Naive thymus-derived CD4-positive, alpha-beta T cell (primary cell): ENCODE data around the gene FAF1. TPM values are rescaled to one million over a fixed set of nuclear protein-coding genes. Genes with fewer than 3 reads are reported as not detected.

Experiments
- ATAC-seq: fragments of 150-1000 bp; cut with Tn5 transposase; 2 replicates; pipeline ENCODE4 v1.10.0; 2021; ENCODE audit warnings: mild to moderate bottlenecking, moderate library complexity
- CTCF ChIA-PET: fragments of 350-600 bp; sonication (Branson Sonifier 250); formaldehyde crosslinking; loops from one replicate; lab custom pipeline; 2021; ENCODE audit warnings: antibody characterized with exemption; lab: Charles Lee
- POLR2A ChIA-PET: fragments of 350-600 bp; sonication (Branson Sonifier 250); formaldehyde crosslinking; loops from one replicate; lab custom pipeline; 2021; ENCODE audit warnings: antibody characterized with exemption, inconsistent platforms; lab: Charles Lee
- DNase-seq, 9 donors: peaks; one replicate each; pipeline versions ENCODE4 v3.0.0 to v3.0.0-alpha.2; 2020 to 2022; ENCODE audit warnings: mixed read lengths in 1 of 9
- H3K27ac ChIP-seq: one replicate; pipeline ENCODE4 v1.7.0; 2013; ENCODE audit warnings: mild to moderate bottlenecking, low read depth, low read length, moderate library complexity
- H3K27me3 ChIP-seq, 2 donors: one replicate each; pipeline ENCODE4 v1.7.0; 2013; ENCODE audit warnings: low read length in 2 of 2, mild to moderate bottlenecking in 2 of 2, moderate library complexity in 2 of 2; ENCODE audit not compliant: control insufficient read depth in 2 of 2, insufficient read depth in 2 of 2
- H3K36me3 ChIP-seq, 3 experiments: 1 replicate in 2 of 3; 2 replicates in 1 of 3; pipeline ENCODE4 v1.7.0; 2013; ENCODE audit warnings: low read length in 3 of 3, mild to moderate bottlenecking in 3 of 3, moderate library complexity in 1 of 3; ENCODE audit not compliant: insufficient read depth in 3 of 3, control insufficient read depth in 2 of 3
- H3K4me1 ChIP-seq, 2 donors: one replicate each; pipeline ENCODE4 v1.7.0; 2013; ENCODE audit warnings: low read length in 2 of 2, mild to moderate bottlenecking in 2 of 2, moderate library complexity in 1 of 2; ENCODE audit not compliant: control insufficient read depth in 2 of 2, insufficient read depth in 2 of 2
- H3K4me3 ChIP-seq: 2 replicates; pipeline ENCODE4 v1.7.0; 2013; ENCODE audit warnings: mild to moderate bottlenecking, low read length
- H3K9me3 ChIP-seq, 3 experiments: 1 replicate in 2 of 3; 2 replicates in 1 of 3; pipeline ENCODE4 v1.7.0; 2013; ENCODE audit warnings: low read length in 3 of 3; ENCODE audit not compliant: control insufficient read depth in 2 of 3
- H3K27ac Mint-ChIP-seq, 9 donors: one replicate each; pipeline ENCODE4 v1.8.0; 2020 to 2022; ENCODE audit warnings: mixed read lengths in 9 of 9, mild to moderate bottlenecking in 8 of 9, moderate library complexity in 5 of 9, inconsistent platforms in 2 of 9
- H3K27me3 Mint-ChIP-seq, 5 donors: one replicate each; pipeline ENCODE4 v1.8.0; 2021 to 2022; ENCODE audit warnings: mixed read lengths in 5 of 5, mild to moderate bottlenecking in 1 of 5
- H3K36me3 Mint-ChIP-seq, 5 donors: one replicate each; pipeline ENCODE4 v1.8.0; 2020 to 2022; ENCODE audit warnings: mixed read lengths in 5 of 5, mild to moderate bottlenecking in 3 of 5, inconsistent platforms in 1 of 5
- H3K4me1 Mint-ChIP-seq, 7 donors: one replicate each; pipeline ENCODE4 v1.8.0; 2020 to 2022; ENCODE audit warnings: mixed read lengths in 7 of 7, mild to moderate bottlenecking in 3 of 7, inconsistent platforms in 1 of 7
- H3K4me3 Mint-ChIP-seq, 10 donors: one replicate each; pipeline ENCODE4 v1.8.0; 2020 to 2022; ENCODE audit warnings: mild to moderate bottlenecking in 10 of 10, mixed read lengths in 10 of 10, moderate library complexity in 6 of 10, inconsistent platforms in 2 of 10
- H3K9me3 Mint-ChIP-seq, 11 donors: one replicate each; pipeline ENCODE4 v1.8.0; 2020 to 2022; ENCODE audit warnings: mixed read lengths in 11 of 11, mild to moderate bottlenecking in 4 of 11, inconsistent platforms in 1 of 11, moderate library complexity in 1 of 11
- intact Hi-C, 2 donors: fragments of 100-400 bp; cut with micrococcal nuclease; formaldehyde crosslinking; loops; one replicate each; pipeline ENCODE4 v1.15.1; 2023
- polyA plus RNA-seq, 2 donors: library from polyadenylated mRNA; unstranded; fragments of 300-500 nt; fragmentation: Illumina TruSeq; gene quantifications; one replicate each; pipeline ENCODE4 v1.2.3, GENCODE V29; 2021
- total RNA-seq, 6 experiments: library from RNA in 5 of 6; stranded (reverse) in 5 of 6; gene quantifications; 1 replicate in 5 of 6; 2 replicates in 1 of 6; pipeline ENCODE4 v1.2.3 and lab custom pipeline; 2021 to 2026

FAF1 gene
- total and polyA plus RNA-seq, 7 experiments from 2014 or later, result 36.9 to 66.6 (median 48.5) TPM

DNA sequence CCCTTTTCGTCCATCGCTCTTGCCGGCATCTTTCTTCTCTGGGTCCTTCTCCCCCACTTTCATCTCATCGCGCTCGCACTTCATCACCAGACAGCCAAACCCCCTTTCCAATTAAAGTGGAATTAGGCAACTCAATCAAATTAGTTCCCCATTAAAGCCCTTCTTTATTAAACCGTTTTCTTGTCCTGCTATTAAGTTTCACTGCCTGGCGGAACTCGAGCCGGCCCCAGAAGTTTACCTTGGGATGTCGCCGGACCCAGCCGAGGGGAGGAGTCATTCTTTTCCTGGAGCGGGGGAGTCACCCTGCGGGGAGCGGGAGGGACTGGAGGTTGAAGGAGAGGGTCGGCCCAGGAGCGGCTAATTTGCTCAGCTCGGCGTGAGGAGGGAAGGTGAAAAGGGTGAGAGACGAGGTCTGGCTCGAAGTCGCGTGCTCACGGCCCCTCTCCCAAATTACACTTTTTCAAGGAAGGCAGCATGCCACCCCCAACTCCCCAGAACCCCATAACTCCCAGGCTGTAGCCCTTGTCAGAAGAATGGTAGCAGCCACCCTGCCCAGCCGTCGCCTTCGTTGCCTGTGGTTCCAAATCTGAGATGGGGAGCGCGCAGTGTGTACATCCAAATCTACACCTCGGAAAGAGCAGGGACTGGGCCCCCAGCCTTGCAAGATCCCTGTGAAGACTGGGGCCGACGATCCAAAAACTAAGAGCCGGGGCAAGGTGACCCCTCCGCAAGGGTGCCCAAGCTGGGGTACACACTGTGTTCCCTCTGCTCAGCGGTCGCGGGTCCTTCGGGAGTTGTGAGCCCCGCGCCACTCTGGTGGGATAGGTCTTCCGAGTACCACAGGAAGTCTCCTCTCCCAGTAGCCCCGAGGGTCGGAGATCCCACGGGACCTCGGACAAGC, 543.3 kb downstream of the FAF1 start:
- Mint-ChIP-seq H3K4me3 (peak overlapping the region in 3 of 10 donors; percentile 12 to 53 (median 38)), H3K36me3 (peaks cover 0 to 5% (median 0%) of the 10 kb centered on the region in 5 donors), H3K9me3 (peaks cover 0 to 14% (median 6%) of the 10 kb centered on the region in 11 donors), H3K4me1 (peaks cover 13 to 33% (median 28%) of the 10 kb centered on the region in 7 donors), H3K27me3 (peaks cover 65 to 73% (median 71%) of the 10 kb centered on the region in 5 donors), H3K27ac (peak overlapping the region in 1 of 9 donors; percentile 56)
- ChIA-PET CTCF (no interaction called here), POLR2A (no interaction called here)
- no peak for ATAC-seq
- H3K9me3 ChIP-seq, result peaks cover 0 to 4% (median 0%) of the 10 kb centered on the region in 3 experiments
- H3K4me1 ChIP-seq, result no peaks in the 10 kb centered on the region
- H3K27ac ChIP-seq, result no peak overlapping the region
- H3K36me3 ChIP-seq, result no peaks in the 10 kb centered on the region
- H3K27me3 ChIP-seq, result peaks cover 0 to under 1% of the 10 kb centered on the region in 2 donors
- intact Hi-C loops, result no loop called here
- DNase-seq, result no peak
- no peak overlapping the region for H3K4me3 ChIP-seq

- no peaks in the 10 kb centered on the region for H3K4me1 ChIP-seq
- H3K9me3 Mint-ChIP-seq, result peaks cover 0 to 14% (median 6%) of the 10 kb centered on the region in 11 donors
- H3K27me3 ChIP-seq, result no peaks in the 10 kb centered on the region
- H3K36me3 Mint-ChIP-seq, result peaks cover 0 to 4% (median 0%) of the 10 kb centered on the region in 5 donors
- no peak overlapping the region for H3K27ac ChIP-seq
- CTCF ChIA-PET, result no interaction called here
- H3K27me3 Mint-ChIP-seq, result peaks cover 62 to 69% (median 68%) of the 10 kb centered on the region in 5 donors
- H3K27ac Mint-ChIP-seq, result peak overlapping the region in 1 of 9 donors; percentile 56
- POLR2A ChIA-PET, result no interaction called here
- ATAC-seq (no peak), DNase-seq (no peak)
- peaks cover 11 to 30% (median 23%) of the 10 kb centered on the region in 7 donors for H3K4me1 Mint-ChIP-seq
- intact Hi-C loops, result no loop called here
- no peak overlapping the region for H3K4me3 ChIP-seq
- peaks cover 0 to 4% (median 0%) of the 10 kb centered on the region in 3 experiments for H3K9me3 ChIP-seq
- peak overlapping the region in 2 of 10 donors; percentile 38 to 53 for H3K4me3 Mint-ChIP-seq
- H3K36me3 ChIP-seq, result no peaks in the 10 kb centered on the region
Measured at GRCh38 chr1:50416150-50416527, 543.9 kb downstream of the FAF1 start.

GRCh38 chr1:50415235-50416149, 544.6 kb downstream of the FAF1 start:
- POLR2A ChIA-PET, result no interaction called here

GRCh38 chr1:50414853-50415234, 545.2 kb downstream of the FAF1 start:
- ChIA-PET POLR2A (no interaction called here), CTCF (no interaction called here)
- H3K36me3 Mint-ChIP-seq, result peaks cover 0 to 2% (median 0%) of the 10 kb centered on the region in 5 donors
- no peak overlapping the region for H3K4me3 ChIP-seq
- H3K4me3 Mint-ChIP-seq, result no peak overlapping the region
- ATAC-seq, result no peak
- no peak for DNase-seq
- intact Hi-C loops, result no loop called here
- H3K9me3 ChIP-seq, result peaks cover 0 to 4% (median 0%) of the 10 kb centered on the region in 3 experiments
- peaks cover 58 to 71% (median 69%) of the 10 kb centered on the region in 5 donors for H3K27me3 Mint-ChIP-seq
- H3K27ac Mint-ChIP-seq, result no peak overlapping the region
- H3K9me3 Mint-ChIP-seq, result peaks cover 0 to 16% (median 9%) of the 10 kb centered on the region in 11 donors
- H3K36me3 ChIP-seq, result no peaks in the 10 kb centered on the region
- H3K4me1 Mint-ChIP-seq, result peaks cover 5 to 21% (median 16%) of the 10 kb centered on the region in 7 donors
- H3K4me1 ChIP-seq, result no peaks in the 10 kb centered on the region
- no peak overlapping the region for H3K27ac ChIP-seq
- no peaks in the 10 kb centered on the region for H3K27me3 ChIP-seq

More at GRCh38 chr1:50415235-50416149, 544.6 kb downstream of the FAF1 start:
- H3K27ac ChIP-seq, result no peak overlapping the region
- Mint-ChIP-seq H3K36me3 (peaks cover 0 to 4% (median 0%) of the 10 kb centered on the region in 5 donors), H3K9me3 (peaks cover 0 to 14% (median 9%) of the 10 kb centered on the region in 11 donors), H3K27me3 (peaks cover 65 to 72% (median 69%) of the 10 kb centered on the region in 5 donors), H3K4me3 (no peak overlapping the region), H3K4me1 (peaks cover 11 to 27% (median 22%) of the 10 kb centered on the region in 7 donors), H3K27ac (no peak overlapping the region)
- no peak for DNase-seq
- H3K4me1 ChIP-seq, result no peaks in the 10 kb centered on the region
- H3K9me3 ChIP-seq, result peaks cover 0 to 4% (median 0%) of the 10 kb centered on the region in 3 experiments
- H3K36me3 ChIP-seq, result no peaks in the 10 kb centered on the region
- no peak overlapping the region for H3K4me3 ChIP-seq
- CTCF ChIA-PET, result no interaction called here
- intact Hi-C loops, result no loop called here
- no peaks in the 10 kb centered on the region for H3K27me3 ChIP-seq
- ATAC-seq, result no peak

- Mint-ChIP-seq H3K4me3 (no peak overlapping the region), H3K4me1 (peaks cover 2 to 14% (median 10%) of the 10 kb centered on the region in 7 donors), H3K27ac (no peak overlapping the region), H3K27me3 (peaks cover 51 to 68% (median 67%) of the 10 kb centered on the region in 5 donors), H3K36me3 (peaks cover 0 to 2% (median 0%) of the 10 kb centered on the region in 5 donors), H3K9me3 (peaks cover 0 to 20% (median 9%) of the 10 kb centered on the region in 11 donors)
- Histone ChIP-seq H3K4me1 (no peaks in the 10 kb centered on the region), H3K27ac (no peak overlapping the region), H3K36me3 (no peaks in the 10 kb centered on the region), H3K27me3 (no peaks in the 10 kb centered on the region), H3K4me3 (no peak overlapping the region), H3K9me3 (peaks cover 0 to 4% (median 0%) of the 10 kb centered on the region in 3 experiments)
- ATAC-seq (no peak), DNase-seq (no peak)
- ChIA-PET POLR2A (no interaction called here), CTCF (no interaction called here)
- intact Hi-C loops, result no loop called here
Measured at GRCh38 chr1:50412813-50413476, 547.1 kb downstream of the FAF1 start.

GRCh38 chr1:50405814-50406213, 554.3 kb downstream of the FAF1 start:
- Histone ChIP-seq H3K27ac (no peak overlapping the region), H3K27me3 (no peaks in the 10 kb centered on the region), H3K9me3 (no peaks in the 10 kb centered on the region), H3K4me1 (no peaks in the 10 kb centered on the region), H3K36me3 (no peaks in the 10 kb centered on the region), H3K4me3 (no peak overlapping the region)
- intact Hi-C loops, result no loop called here
- Mint-ChIP-seq H3K27ac (no peak overlapping the region), H3K9me3 (peaks cover 0 to 14% (median 3%) of the 10 kb centered on the region in 11 donors), H3K4me3 (no peak overlapping the region), H3K4me1 (no peaks in the 10 kb centered on the region), H3K27me3 (peaks cover 38 to 70% (median 62%) of the 10 kb centered on the region in 5 donors), H3K36me3 (no peaks in the 10 kb centered on the region)
- ATAC-seq (no peak), DNase-seq (no peak)
- CTCF ChIA-PET, result no interaction called here
- POLR2A ChIA-PET, result no interaction called here
